Nasal cavity respiratory epithelium epithelial cell of viscerocranial mucosa (primary cell): ENCODE measurements around the gene NYNRIN. TPM values are rescaled to one million over a fixed set of nuclear protein-coding genes. Genes with fewer than 3 reads are reported as not detected.

ENCODE experiments used
- total RNA-seq: library from RNA; depleted of rRNA; stranded (reverse); fragments of >200 nt; gene quantifications from 2 replicates; pipeline ENCODE4 v1.2.3, GENCODE V29; 2014

The NYNRIN gene
- total RNA-seq: 2.4 and 23.3 TPM in 2 replicates

GRCh38 chr14:24398653-24399446 lies at the start of gene NYNRIN:
TSS of gene NYNRIN (plus strand) at chr14:24399003. CDS start at chr14:24399247, 244 bp downstream.

GRCh38 chr14:24367514-24368211 lies 31.1 kb upstream of the NYNRIN start, which contains the start of gene NFATC4:
TSS of gene NFATC4 (plus strand) at chr14:24368184. CDS start at chr14:24368341, 157 bp downstream.

GRCh38 chr14:24429395-24430142 lies 30.8 kb downstream of the NYNRIN start, which contains the start of the genes CBLN3 and KHNYN:
TSS of gene CBLN3 (minus strand) at chr14:24429668. CDS start at chr14:24429054, 614 bp downstream.
TSS of gene KHNYN (plus strand) at chr14:24429954. CDS start at chr14:24430731, 777 bp downstream.

GRCh38 chr14:24442240-24443052 lies 43.6 kb downstream of the NYNRIN start, which contains the start of gene SDR39U1:
TSS of gene SDR39U1 (minus strand) at chr14:24442776. CDS start at chr14:24442769, 7 bp downstream.

Other genes starting within 250 kb of the NYNRIN start
- gene IRF9, start 237.7 kb upstream of the NYNRIN start, total RNA-seq: 36.1 and 47.5 TPM in 2 replicates
- 1.4 and 1.9 TPM in 2 replicates for gene REC8, start 226.9 kb upstream of the NYNRIN start, total RNA-seq
- 51.8 and 54.3 TPM in 2 replicates for gene IPO4, start 210.2 kb upstream of the NYNRIN start, total RNA-seq
- 54.3 and 65.7 TPM in 2 replicates for gene TM9SF1, start 203.6 kb upstream of the NYNRIN start, total RNA-seq
- 0.07 TPM in 1 of 2 replicates, not detected in the other for gene TSSK4, start 193.3 kb upstream of the NYNRIN start, total RNA-seq
- 48.9 and 52.4 TPM in 2 replicates for gene CHMP4A, start 185.5 kb upstream of the NYNRIN start, total RNA-seq
- 4.6 and 12.3 TPM in 2 replicates for gene MDP1, start 182.9 kb upstream of the NYNRIN start, total RNA-seq
- gene NEDD8, start 166.6 kb upstream of the NYNRIN start, total RNA-seq: 127 and 135 TPM in 2 replicates
- 72.0 and 80.0 TPM in 2 replicates for gene GMPR2, start 166.1 kb upstream of the NYNRIN start, total RNA-seq
- gene TINF2, start 156.4 kb upstream of the NYNRIN start, total RNA-seq: 57.8 and 143 TPM in 2 replicates
- gene TGM1, start 135.8 kb upstream of the NYNRIN start, total RNA-seq: 87.8 and 123 TPM in 2 replicates
- gene RABGGTA, start 127.4 kb upstream of the NYNRIN start, total RNA-seq: 46.8 and 54.6 TPM in 2 replicates
- 19.8 and 27.9 TPM in 2 replicates for gene DHRS1, start 99.2 kb upstream of the NYNRIN start, total RNA-seq
- gene NOP9, start 99.2 kb upstream of the NYNRIN start, total RNA-seq: 34.2 and 36.0 TPM in 2 replicates
- gene CIDEB, start 91.0 kb upstream of the NYNRIN start, total RNA-seq: 1.0 and 2.8 TPM in 2 replicates
- 9.6 and 39.9 TPM in 2 replicates for gene LTB4R2, start 88.9 kb upstream of the NYNRIN start, total RNA-seq
- 5.5 and 20.0 TPM in 2 replicates for gene LTB4R, start 87.5 kb upstream of the NYNRIN start, total RNA-seq
- gene ADCY4, start 63.9 kb upstream of the NYNRIN start, total RNA-seq: 0.85 and 1.0 TPM in 2 replicates
- 1.4 and 4.6 TPM in 2 replicates for gene RIPK3, start 59.0 kb upstream of the NYNRIN start, total RNA-seq
- 3.4 and 9.5 TPM in 2 replicates for gene NFATC4, start 30.8 kb upstream of the NYNRIN start, total RNA-seq
- gene CBLN3, start 30.7 kb downstream of the NYNRIN start, total RNA-seq: 0.34 and 2.5 TPM in 2 replicates
- 134 and 140 TPM in 2 replicates for gene KHNYN, start 31.0 kb downstream of the NYNRIN start, total RNA-seq
- gene SDR39U1, start 43.8 kb downstream of the NYNRIN start, total RNA-seq: 8.0 and 14.4 TPM in 2 replicates
- not detected in 2 replicates for gene CMA1, start 109.3 kb downstream of the NYNRIN start, total RNA-seq
- gene CTSG, start 177.2 kb downstream of the NYNRIN start, total RNA-seq: not detected in 2 replicates
- gene GZMH, start 210.7 kb downstream of the NYNRIN start, total RNA-seq: not detected in 2 replicates
- not detected in 2 replicates for gene GZMB, start 235.2 kb downstream of the NYNRIN start, total RNA-seq